ENCODE measurements around the gene C19orf67. TPM values are rescaled to one million over a fixed set of nuclear protein-coding genes. Genes with fewer than 3 reads are reported as not detected.

C19orf67 gene
- total RNA-seq, 1 donor, result 0.27 TPM

DNA sequence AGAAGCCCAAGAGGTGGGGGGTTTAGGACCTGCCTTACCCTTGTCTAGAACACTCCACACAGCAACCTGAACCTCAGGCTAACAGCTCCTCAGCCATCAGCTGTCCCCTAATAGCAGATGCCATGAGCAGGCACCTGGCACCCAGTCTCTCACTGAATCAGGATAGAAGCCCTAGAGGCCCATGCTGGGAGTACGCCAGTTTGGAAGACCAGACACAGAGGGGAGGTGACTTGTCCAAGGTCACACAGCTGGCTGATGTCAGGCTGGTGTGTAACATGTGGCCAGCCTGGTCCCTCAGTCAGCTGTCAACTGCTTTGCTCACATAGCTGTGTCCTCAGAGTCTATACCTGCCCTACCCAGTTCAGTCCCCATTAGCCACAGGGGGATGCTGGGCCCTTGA is 17.7 kb upstream of the C19orf67 start:
- TF ChIP-seq, protein P1, sequence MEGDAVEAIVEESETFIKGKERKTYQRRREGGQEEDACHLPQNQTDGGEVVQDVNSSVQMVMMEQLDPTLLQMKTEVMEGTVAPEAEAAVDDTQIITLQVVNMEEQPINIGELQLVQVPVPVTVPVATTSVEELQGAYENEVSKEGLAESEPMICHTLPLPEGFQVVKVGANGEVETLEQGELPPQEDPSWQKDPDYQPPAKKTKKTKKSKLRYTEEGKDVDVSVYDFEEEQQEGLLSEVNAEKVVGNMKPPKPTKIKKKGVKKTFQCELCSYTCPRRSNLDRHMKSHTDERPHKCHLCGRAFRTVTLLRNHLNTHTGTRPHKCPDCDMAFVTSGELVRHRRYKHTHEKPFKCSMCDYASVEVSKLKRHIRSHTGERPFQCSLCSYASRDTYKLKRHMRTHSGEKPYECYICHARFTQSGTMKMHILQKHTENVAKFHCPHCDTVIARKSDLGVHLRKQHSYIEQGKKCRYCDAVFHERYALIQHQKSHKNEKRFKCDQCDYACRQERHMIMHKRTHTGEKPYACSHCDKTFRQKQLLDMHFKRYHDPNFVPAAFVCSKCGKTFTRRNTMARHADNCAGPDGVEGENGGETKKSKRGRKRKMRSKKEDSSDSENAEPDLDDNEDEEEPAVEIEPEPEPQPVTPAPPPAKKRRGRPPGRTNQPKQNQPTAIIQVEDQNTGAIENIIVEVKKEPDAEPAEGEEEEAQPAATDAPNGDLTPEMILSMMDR (IDR thresholded peaks at IDR 0.05; ENCODE audit: insufficient read depth, low read length), result no peak
- no peak for DNase-seq (ENCODE audit: low read depth)

DNA sequence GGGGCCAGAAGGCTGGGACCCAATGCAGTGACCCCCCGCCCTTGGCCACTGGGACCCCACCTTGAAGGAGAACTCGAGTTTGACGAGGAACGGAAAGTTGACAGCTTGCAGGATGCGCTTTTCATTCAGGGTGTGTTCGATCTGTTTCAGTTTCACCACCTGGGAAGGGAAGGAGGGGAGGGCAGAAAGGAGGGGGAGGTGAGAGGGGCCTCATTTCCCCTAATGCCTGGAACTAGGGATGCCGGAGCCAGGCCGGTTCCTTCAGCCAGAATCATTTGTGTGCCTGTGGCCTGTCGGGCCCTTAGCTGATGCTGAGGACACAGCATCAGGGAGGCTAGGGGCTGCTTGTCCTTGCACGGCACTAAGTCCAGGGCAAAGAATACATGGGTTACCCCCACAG is 17.2 kb upstream of the C19orf67 start:
- TF ChIP-seq, protein P1 (IDR thresholded peaks at IDR 0.05; ENCODE audit: insufficient read depth, low read length), result no peak
- no peak overlapping the region for H3K4me3 ChIP-seq (ENCODE audit: low read depth, low read length)
- DNase-seq (ENCODE audit: low read depth), result no peak

More for the DNA sequence above, 17.7 kb upstream of the C19orf67 start:
- no peak overlapping the region for H3K4me3 ChIP-seq (ENCODE audit: low read depth, low read length)

DNA sequence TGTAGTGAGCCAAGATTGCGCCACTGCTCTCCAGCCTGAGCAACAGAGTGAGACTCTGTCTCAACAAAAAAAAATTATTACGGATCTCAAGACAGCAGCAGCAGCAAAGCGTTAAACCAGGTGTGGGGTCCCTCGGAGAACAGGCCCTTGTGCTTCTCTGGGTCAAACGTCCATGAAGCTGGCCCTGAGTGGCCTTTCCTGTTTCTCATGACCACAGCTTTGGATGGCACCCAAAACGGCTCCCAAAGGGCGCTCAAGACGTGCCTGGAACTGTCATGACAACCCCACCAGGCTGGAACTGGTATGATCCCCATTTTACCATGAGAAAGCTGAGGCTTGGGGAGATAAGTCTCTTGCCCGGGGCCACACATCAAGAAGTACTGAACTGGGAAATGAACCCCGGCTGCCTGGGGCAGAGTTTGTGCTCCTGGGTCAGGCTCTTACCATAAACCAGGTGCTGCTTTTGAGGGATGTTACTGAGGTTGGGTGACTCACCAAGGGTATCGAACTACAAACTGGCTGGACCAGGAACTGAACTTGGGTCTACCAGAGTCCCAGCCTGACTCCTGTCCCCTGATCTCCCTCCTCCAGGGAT is 16.6 kb upstream of the C19orf67 start:
- TF ChIP-seq, protein P1 (IDR thresholded peaks at IDR 0.05; ENCODE audit: insufficient read depth, low read length), result no peak
- H3K4me3 ChIP-seq (ENCODE audit: low read depth, low read length), result no peak overlapping the region
- no peak for DNase-seq (ENCODE audit: low read depth)

DNA sequence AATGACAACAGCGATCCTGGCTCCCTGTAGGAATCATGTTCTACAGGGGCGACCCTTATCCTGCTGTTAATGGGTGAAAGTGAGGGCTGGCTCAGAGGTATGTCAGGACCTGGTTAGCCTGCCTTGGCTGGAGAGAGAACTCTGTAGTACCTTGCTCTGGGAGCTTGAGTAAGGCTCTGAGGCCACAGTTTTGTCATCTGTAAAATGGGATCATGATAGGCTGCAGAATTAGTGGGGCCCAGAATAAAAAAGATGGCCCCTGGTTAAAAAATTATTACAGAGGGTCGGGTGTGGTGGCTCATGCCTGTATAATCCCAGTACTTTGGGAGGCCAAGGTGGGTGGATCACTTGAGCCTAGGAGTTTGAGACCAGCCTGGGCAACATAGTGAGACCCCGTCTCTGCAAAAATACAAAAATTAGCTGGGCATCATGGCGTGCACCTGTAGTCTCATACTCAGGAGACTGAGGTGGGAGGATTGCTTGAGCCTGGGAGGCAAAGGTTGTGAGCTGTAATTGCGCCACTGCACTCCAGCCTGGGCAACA is 15.5 kb upstream of the C19orf67 start:
- DNase-seq (ENCODE audit: low read depth), result no peak

DNA sequence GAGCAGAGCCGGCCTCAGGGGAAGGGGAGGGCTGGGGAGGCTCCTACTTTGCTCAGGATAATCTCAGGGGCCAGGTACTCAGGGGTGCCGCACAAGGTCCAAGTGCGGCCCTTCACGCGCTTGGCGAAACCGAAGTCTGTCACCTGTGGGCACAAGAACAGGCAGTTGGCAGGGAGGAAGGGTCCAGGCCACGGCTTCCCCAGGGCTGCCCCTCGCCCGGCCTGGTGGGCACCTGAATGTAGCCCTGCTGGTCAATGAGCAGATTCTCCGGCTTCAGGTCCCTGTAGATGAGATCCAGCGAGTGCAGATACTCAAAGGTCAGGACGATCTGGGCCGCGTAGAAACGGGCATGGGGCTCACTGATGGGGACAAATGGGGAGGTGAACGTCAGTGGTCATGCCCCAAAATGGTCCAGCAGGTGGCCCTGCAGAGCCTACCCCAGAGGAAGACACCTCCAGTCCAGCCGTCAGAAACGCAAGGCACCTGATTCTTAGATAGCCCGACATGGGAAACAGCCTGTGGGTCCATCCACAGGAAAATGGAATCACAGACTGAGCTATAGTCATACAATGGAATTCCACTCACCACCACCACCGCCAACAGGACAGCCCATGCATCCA is 12.1 kb upstream of the C19orf67 start:
- TF ChIP-seq, protein P1 (IDR thresholded peaks at IDR 0.05; ENCODE audit: insufficient read depth, low read length), result peak; percentile 26
- DNase-seq (ENCODE audit: low read depth), result no peak
- no peak overlapping the region for H3K4me3 ChIP-seq (ENCODE audit: low read depth, low read length)

More for the DNA sequence above, 15.5 kb upstream of the C19orf67 start:
- no peak overlapping the region for H3K4me3 ChIP-seq (ENCODE audit: low read depth, low read length)
- TF ChIP-seq, protein P1 (IDR thresholded peaks at IDR 0.05; ENCODE audit: insufficient read depth, low read length), result no peak

DNA sequence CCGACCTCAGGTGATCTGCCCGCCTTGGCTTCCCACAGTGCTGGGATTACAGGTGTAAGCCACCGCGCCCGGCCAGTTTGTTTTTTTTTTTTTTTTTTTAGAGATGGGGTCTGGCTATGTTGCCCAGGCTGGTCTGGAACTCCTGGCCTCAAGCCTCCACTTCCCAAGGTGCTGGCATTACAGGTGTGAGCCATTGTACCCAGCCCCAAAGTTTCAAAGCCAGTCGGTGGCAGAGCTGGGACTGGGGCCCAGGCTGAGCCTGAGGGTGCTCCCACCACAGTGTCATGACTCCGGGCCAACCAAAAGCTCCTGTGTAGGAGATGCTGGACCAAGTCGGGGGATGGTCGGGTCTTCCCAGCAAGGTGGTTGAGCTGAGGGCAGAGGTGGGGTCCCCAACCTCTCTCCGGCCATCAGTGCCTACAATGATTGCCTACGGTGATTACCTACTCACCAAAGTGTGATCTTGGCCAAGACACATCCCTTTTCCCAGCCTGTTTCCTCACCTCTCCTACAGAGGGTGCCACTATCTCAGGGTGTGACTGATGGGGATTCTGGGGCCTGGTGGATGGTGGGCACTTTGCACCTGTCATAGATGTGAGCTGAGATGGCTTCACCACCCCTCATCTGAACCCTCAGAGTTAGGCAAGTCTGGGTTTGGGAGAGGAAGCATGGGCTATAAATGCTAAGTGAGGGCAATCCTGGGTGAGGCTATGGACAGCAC is 10.8 kb upstream of the C19orf67 start:
- no peak for DNase-seq (ENCODE audit: low read depth)
- no peak overlapping the region for H3K4me3 ChIP-seq (ENCODE audit: low read depth, low read length)
- TF ChIP-seq, protein P1 (IDR thresholded peaks at IDR 0.05; ENCODE audit: insufficient read depth, low read length), result no peak
